HCT116 (cell line): ENCODE measurements around the gene TIMM10B. TPM values are rescaled to one million over a fixed set of nuclear protein-coding genes. Genes with fewer than 3 reads are reported as not detected.

Experiments used
- ATAC-seq: fragments of 200-7000 bp; cut with Tn5 transposase; 2 replicates; pipeline ENCODE4 v1.9.1; 2020; ENCODE audit warnings: mild to moderate bottlenecking, moderate library complexity
- BruUV-seq: library from RNA; stranded (reverse); fragments of 400-500 nt; replicated peaks from 2 replicates; lab custom pipeline; 2021; lab: Mats Ljungman, UMichigan
- CTCF ChIA-PET: fragments of 300-600 bp; sonication (Branson Sonifier 250); formaldehyde crosslinking; loops from one replicate; lab custom pipeline; 2021; ENCODE audit warnings: antibody characterized with exemption; lab: Charles Lee
- POLR2A ChIA-PET: fragments of 300-600, 350-600 bp; sonication (Branson Sonifier 250); formaldehyde crosslinking; loops from one replicate; lab custom pipeline; 2021; ENCODE audit warnings: antibody characterized with exemption; lab: Charles Lee
- RAD21 ChIA-PET, 2 experiments: fragments of 300-600 bp; sonication (Branson Sonifier 250); formaldehyde crosslinking; loops; one replicate each; lab custom pipeline; 2023; ENCODE audit warnings: low total read pairs in 2 of 2; ENCODE audit not compliant: uncharacterized antibody in 2 of 2, unreplicated experiment in 2 of 2, low non-redundant PET in 1 of 2; lab: Charles Lee
- DNase-seq: peaks from one replicate; pipeline ENCODE4 v3.0.0-alpha.2; 2010; ENCODE audit warnings: low read depth, low spot score
- H2AFZ ChIP-seq: fragments of 200-600 bp; shearing (Covaris generic), sonication (generic); 2 replicates; pipeline ENCODE4 v1.6.1; 2017; ENCODE audit warnings: low read depth, mixed run types, mixed read lengths, antibody characterized with exemption, low read length; ENCODE audit not compliant: poor library complexity, severe bottlenecking
- H3K27ac ChIP-seq: 2 replicates; pipeline ENCODE4 v1.5.1; 2012; ENCODE audit warnings: low read depth, low read length
- H3K27me3 ChIP-seq: fragments of 200-600 bp; sonication (generic); 2 replicates; pipeline ENCODE4 v1.6.1; 2016; ENCODE audit warnings: mixed run types, low read length, mixed read lengths; ENCODE audit not compliant: insufficient read depth
- H3K36me3 ChIP-seq, 2 experiments: fragments of 200-500 bp in 1 of 2; fragments of 200-600 bp in 1 of 2; sonication (Bioruptor generic) in 1 of 2; sonication (generic) in 1 of 2; 2 replicates each; pipeline versions ENCODE4 v1.5.1 to v1.6.1; 2014 to 2016; ENCODE audit warnings: low read length in 2 of 2, inconsistent platforms in 1 of 2, mixed read lengths in 1 of 2, mixed run types in 1 of 2; ENCODE audit not compliant: insufficient read depth in 2 of 2, control insufficient read depth in 1 of 2
- H3K4me1 ChIP-seq, 2 experiments: fragments of 200-600 bp in 1 of 2; sonication (generic) in 1 of 2; 2 replicates each; pipeline versions ENCODE4 v1.5.1 to v1.6.1; 2012 to 2017; ENCODE audit warnings: low read length in 2 of 2, inconsistent platforms in 1 of 2, mild to moderate bottlenecking in 1 of 2, mixed read lengths in 1 of 2, mixed run types in 1 of 2, moderate library complexity in 1 of 2; ENCODE audit not compliant: insufficient read depth in 2 of 2, control insufficient read depth in 1 of 2
- H3K4me2 ChIP-seq: fragments of 200-600 bp; sonication (generic); 2 replicates; pipeline ENCODE4 v1.6.1; 2017; ENCODE audit warnings: mixed run types, low read length, mixed read lengths
- H3K4me3 ChIP-seq, 2 experiments: fragments of 200-600 bp in 1 of 2; sonication (generic) in 1 of 2; replicated peaks in 1 of 2; 2 replicates each; pipeline ENCODE4 v1.5.1; 2011 to 2016; ENCODE audit warnings: low read length in 2 of 2, control low read depth in 1 of 2, low read depth in 1 of 2, mild to moderate bottlenecking in 1 of 2, mixed read lengths in 1 of 2, mixed run types in 1 of 2
- H3K79me2 ChIP-seq: fragments of 200-600 bp; sonication (generic); 2 replicates; pipeline ENCODE4 v1.6.1; 2017; ENCODE audit warnings: mild to moderate bottlenecking, mixed run types, low read length, moderate library complexity, mixed read lengths; ENCODE audit not compliant: insufficient read depth
- H3K9ac ChIP-seq: fragments of 200-600 bp; sonication (generic); 2 replicates; pipeline ENCODE4 v1.6.1; 2016; ENCODE audit warnings: low read length, mixed read lengths
- H3K9me2 ChIP-seq: fragments of 200-600 bp; sonication (generic), shearing (Covaris generic); 2 replicates; pipeline ENCODE4 v1.6.1; 2017; ENCODE audit warnings: mixed run types, mild to moderate bottlenecking, moderate library complexity; ENCODE audit not compliant: insufficient read depth
- H3K9me3 ChIP-seq, 2 experiments: fragments of 200-500 bp in 1 of 2; fragments of 200-600 bp in 1 of 2; sonication (Bioruptor generic) in 1 of 2; sonication (generic) in 1 of 2; 2 replicates each; pipeline ENCODE4 v1.6.1; 2014 to 2017; ENCODE audit warnings: low read length in 2 of 2, mixed read lengths in 2 of 2, inconsistent platforms in 1 of 2, low read depth in 1 of 2, mild to moderate bottlenecking in 1 of 2, mixed run types in 1 of 2, moderate library complexity in 1 of 2; ENCODE audit not compliant: control insufficient read depth in 1 of 2, insufficient read depth in 1 of 2
- H4K20me1 ChIP-seq: fragments of 200-600 bp; sonication (generic), shearing (Covaris generic); 2 replicates; pipeline ENCODE4 v1.6.1; 2017; ENCODE audit warnings: mixed run types, mild to moderate bottlenecking, moderate library complexity; ENCODE audit not compliant: insufficient read depth
- EGR1 ChIP-seq: IDR thresholded peaks from 2 replicates; pipeline ENCODE4 v1.6.1; 2012; ENCODE audit warnings: low read depth
- EZH2phosphoT487 ChIP-seq: fragments of 200-600 bp; IDR thresholded peaks from 2 replicates; pipeline ENCODE4 v1.6.1; 2018; ENCODE audit warnings: antibody characterized with exemption, borderline replicate concordance
- JUND ChIP-seq: IDR thresholded peaks from 2 replicates; pipeline ENCODE4 v1.6.1; 2012
- POLR2AphosphoS5 ChIP-seq: IDR thresholded peaks from 2 replicates; pipeline ENCODE4 v1.6.1; 2011; ENCODE audit warnings: mild to moderate bottlenecking, low read depth, low read length, moderate library complexity
- REST ChIP-seq: IDR thresholded peaks from 2 replicates; pipeline ENCODE4 v1.6.1; 2012; ENCODE audit warnings: low read depth
- SP1 ChIP-seq: IDR thresholded peaks from 2 replicates; pipeline ENCODE4 v1.6.1; 2012; ENCODE audit warnings: low read depth
- TCF7L2 ChIP-seq: IDR thresholded peaks from 2 replicates; pipeline ENCODE4 v1.7.0; 2011; ENCODE audit warnings: borderline replicate concordance, inconsistent platforms; ENCODE audit not compliant: insufficient read depth, insufficient read length; ENCODE audit errors: extremely low read depth
- YY1 ChIP-seq: IDR thresholded peaks from 2 replicates; pipeline ENCODE4 v1.6.1; 2011; ENCODE audit warnings: low read length, low read depth, moderate library complexity, mild to moderate bottlenecking; ENCODE audit not compliant: insufficient replicate concordance; ENCODE audit errors: extremely low read depth
- ZBTB33 ChIP-seq: IDR thresholded peaks from 2 replicates; pipeline ENCODE4 v1.6.1; 2011; ENCODE audit warnings: mild to moderate bottlenecking, low read length, moderate library complexity; ENCODE audit not compliant: insufficient replicate concordance; ENCODE audit errors: extremely low read depth
- intact Hi-C: fragments of 100-400 bp; cut with micrococcal nuclease; formaldehyde crosslinking; loops from 2 replicates; pipeline ENCODE4 v1.10.0; 2022
- total RNA-seq: library from RNA; stranded (reverse); gene quantifications from one replicate; pipeline ENCODE4 v1.2.1, GENCODE V29; 2021; ENCODE audit not compliant: unreplicated experiment

Gene TIMM10B
- total RNA-seq, 1 experiment from 2014 or later = 22.9 TPM

GRCh38 chr11:6437423-6437822 is 43.9 kb upstream of the TIMM10B start:
- RAD21 ChIA-PET = no interaction called here
- ATAC-seq (no peak), DNase-seq (no peak)
- CTCF ChIA-PET = interaction anchor here (0.7 to 2.4 kb wide), 3 partner anchors 18 to 58 kb away, joined by 3 to 26 read pairs (median 3); partner anchors contain the start of gene APBB1
- Histone ChIP-seq H3K79me2 (no peaks in the 10 kb centered on the region), H3K4me2 (no peak overlapping the region), H3K9me3 (no peaks in the 10 kb centered on the region), H3K9me2 (no peaks in the 10 kb centered on the region), H3K4me3 (no peak overlapping the region), H4K20me1 (no peaks in the 10 kb centered on the region), H3K27ac (no peak overlapping the region), H3K36me3 (no peaks in the 10 kb centered on the region), H3K27me3 (no peaks in the 10 kb centered on the region), H3K9ac (no peak overlapping the region), H3K4me1 (peaks cover 4 to 6% of the 10 kb centered on the region in 2 experiments), H2AFZ (no peak overlapping the region)
- POLR2A ChIA-PET = no interaction called here
- TF ChIP-seq ZBTB33 = no peak
- no peak for TF ChIP-seq EGR1
- no peak for TF ChIP-seq JUND
- TF ChIP-seq TCF7L2 = no peak
- no peak for TF ChIP-seq REST
- no peak for TF ChIP-seq EZH2phosphoT487
- TF ChIP-seq POLR2AphosphoS5 = no peak
- no peak for TF ChIP-seq YY1
- TF ChIP-seq SP1 = no peak
- no TSS peak for BruUV-seq
- intact Hi-C loops = no loop called here
